Left hindlimb (tissue), 1 donor: ENCODE measurements around the gene CLEC1B.
"Not testable (repeated sequence)": the region's sequence is repeated elsewhere in the genome, so short reads cannot be mapped to it uniquely, and the experiment has no call there.

Source experiments
- DNase-seq: peaks from one replicate; pipeline ENCODE4 v3.0.0-alpha.2; 2018

The CLEC1B gene

GRCh38 chr12:9999016-9999415 lies at the start of gene CLEC1B:
Gene CLEC1B (minus strand): TSS chr12:9999121. CDS start chr12:9999100, 21 bp downstream.
- no peak for DNase-seq

- no peak for DNase-seq
Observed at GRCh38 chr12:10048526-10048925, 49.6 kb upstream of the CLEC1B start.

GRCh38 chr12:10042167-10042566 lies 43.2 kb upstream of the CLEC1B start:
- no peak for DNase-seq

- DNase-seq: no peak
Observed at GRCh38 chr12:10033783-10034545, 35.0 kb upstream of the CLEC1B start.

GRCh38 chr12:10031771-10032175 lies 32.9 kb upstream of the CLEC1B start:
- DNase-seq: no peak

GRCh38 chr12:10031321-10031720 lies 32.4 kb upstream of the CLEC1B start:
- no peak for DNase-seq

GRCh38 chr12:10030446-10030845 lies 31.5 kb upstream of the CLEC1B start, which contains the start of gene CLEC9A:
Gene CLEC9A (plus strand): TSS chr12:10030682. CDS start chr12:10052688, 22,006 bp downstream.
- DNase-seq: no peak

- DNase-seq: no peak
Observed at GRCh38 chr12:10027721-10028120, 28.8 kb upstream of the CLEC1B start.

- DNase-seq: no peak
Observed at GRCh38 chr12:10027311-10027710, 28.4 kb upstream of the CLEC1B start.

- not testable (repeated sequence) for DNase-seq
Observed at GRCh38 chr12:10026666-10027065, 27.7 kb upstream of the CLEC1B start.

GRCh38 chr12:10025236-10025635 lies 26.3 kb upstream of the CLEC1B start:
- DNase-seq: no peak

GRCh38 chr12:10021342-10021741 lies 22.4 kb upstream of the CLEC1B start:
- no peak for DNase-seq

GRCh38 chr12:10018386-10018785 lies 19.5 kb upstream of the CLEC1B start:
- DNase-seq: no peak

- DNase-seq: no peak
Observed at GRCh38 chr12:10016881-10017280, 18.0 kb upstream of the CLEC1B start.

GRCh38 chr12:10015450-10015849 lies 16.5 kb upstream of the CLEC1B start:
- DNase-seq: no peak

- DNase-seq: no peak
Observed at GRCh38 chr12:10012630-10013330, 13.9 kb upstream of the CLEC1B start.

GRCh38 chr12:10001171-10001776 lies 2.4 kb upstream of the CLEC1B start:
- DNase-seq: no peak

- DNase-seq: no peak
Observed at GRCh38 chr12:9992296-9992695, 6.6 kb downstream of the CLEC1B start.

- DNase-seq: no peak
Observed at GRCh38 chr12:9991876-9992275, 7.0 kb downstream of the CLEC1B start.

- DNase-seq: no peak
Observed at GRCh38 chr12:9980126-9980525, 18.8 kb downstream of the CLEC1B start.

GRCh38 chr12:9977916-9978315 lies 21.0 kb downstream of the CLEC1B start:
- DNase-seq: no peak

GRCh38 chr12:9976626-9977025 lies 22.3 kb downstream of the CLEC1B start:
- not testable (repeated sequence) for DNase-seq

GRCh38 chr12:9975614-9976013 lies 23.3 kb downstream of the CLEC1B start:
- DNase-seq: no peak

GRCh38 chr12:9974731-9975130 lies 24.2 kb downstream of the CLEC1B start:
- not testable (repeated sequence) for DNase-seq
